ENCODE data around the gene INO80E.

GRCh38 chr16:30041841-30042240 is 45.8 kb downstream of the INO80E start:
- peak; percentile 61 for TF ChIP-seq CTCF (IDR thresholded peaks at IDR 0.05)
- no peak for TF ChIP-seq ZFX (IDR thresholded peaks at IDR 0.05; ENCODE audit: borderline replicate concordance)

Data from 22Rv1 (cell line).